Activated CD8-positive, alpha-beta T cell treated with anti-CD3 and anti-CD28 coated beads, Interleukin-2, amount 10 ng/mL, durations not matched to agents 7 days and 5 days (primary cell): ENCODE data around the gene CD48. TPM values are rescaled to one million over a fixed set of nuclear protein-coding genes. Genes with fewer than 3 reads are reported as not detected.

Experiments
- ATAC-seq: fragments of 150-1000 bp; cut with Tn5 transposase; one replicate; pipeline ENCODE4 v1.10.0; 2021; ENCODE audit warnings: moderate library complexity
- CTCF ChIA-PET: fragments of 350-600 bp; sonication (Branson Sonifier 250); formaldehyde crosslinking; loops from one replicate; lab custom pipeline; 2021; ENCODE audit warnings: antibody characterized with exemption; lab: Charles Lee
- POLR2A ChIA-PET: fragments of 350-600 bp; sonication (Branson Sonifier 250); formaldehyde crosslinking; loops from one replicate; lab custom pipeline; 2021; ENCODE audit warnings: antibody characterized with exemption; lab: Charles Lee
- DNase-seq: peaks from one replicate; pipeline ENCODE4 v3.0.0-alpha.2; 2020
- H3K27ac Mint-ChIP-seq: one replicate; pipeline ENCODE4 v1.8.0; 2021; ENCODE audit warnings: mild to moderate bottlenecking, mixed read lengths
- H3K27me3 Mint-ChIP-seq: one replicate; pipeline ENCODE4 v1.8.0; 2021; ENCODE audit warnings: low read depth, mixed read lengths
- H3K36me3 Mint-ChIP-seq: one replicate; pipeline ENCODE4 v1.8.0; 2021; ENCODE audit warnings: low read depth, mixed read lengths
- H3K4me1 Mint-ChIP-seq: one replicate; pipeline ENCODE4 v1.8.0; 2021; ENCODE audit warnings: low read depth, mixed read lengths
- H3K4me3 Mint-ChIP-seq: one replicate; pipeline ENCODE4 v1.8.0; 2021; ENCODE audit warnings: mild to moderate bottlenecking, mixed read lengths
- H3K9me3 Mint-ChIP-seq: one replicate; pipeline ENCODE4 v1.8.0; 2022; ENCODE audit warnings: mixed read lengths; ENCODE audit not compliant: insufficient read depth
- total RNA-seq, 2 experiments: library from RNA; stranded (reverse); gene quantifications; one replicate each; pipeline ENCODE4 v1.2.3, GENCODE V29; 2021

Gene CD48
- total RNA-seq, 2 experiments from 2014 or later: 325 to 327 TPM

DNA sequence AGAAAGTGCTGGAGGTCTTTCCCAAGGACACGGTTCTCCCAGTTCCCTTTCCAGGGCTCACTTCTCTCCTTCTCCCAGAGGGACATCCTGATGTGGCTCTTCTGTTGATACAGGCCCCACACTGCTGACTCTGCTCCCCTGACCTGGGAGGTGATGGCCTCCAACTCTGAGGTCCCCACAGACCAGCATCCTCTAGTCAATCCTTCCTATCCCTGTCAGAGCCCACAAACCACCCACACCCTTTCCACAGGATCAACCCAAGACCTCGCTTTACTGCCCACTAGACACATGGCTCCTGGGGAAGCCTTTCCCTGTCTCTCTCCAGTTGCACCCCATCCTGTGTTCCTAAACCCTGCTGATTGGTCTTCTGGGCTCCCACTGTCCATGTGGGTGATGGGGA lies 39.0 kb upstream of the CD48 start:
- Mint-ChIP-seq H3K4me1 (peaks cover 90% of the 10 kb centered on the region), H3K36me3 (peaks cover 84% of the 10 kb centered on the region), H3K27me3 (no peaks in the 10 kb centered on the region), H3K9me3 (no peaks in the 10 kb centered on the region), H3K27ac (peak overlapping the region; percentile 88), H3K4me3 (no peak overlapping the region)
- DNase-seq: no peak
- ATAC-seq: no peak
- CTCF ChIA-PET: interaction anchor here (1.0 to 13.3 kb wide), 2 partner anchors 15 to 19 kb away, joined by 3 to 217 read pairs; no protein-coding TSS in a partner anchor
- POLR2A ChIA-PET: no interaction called here

DNA sequence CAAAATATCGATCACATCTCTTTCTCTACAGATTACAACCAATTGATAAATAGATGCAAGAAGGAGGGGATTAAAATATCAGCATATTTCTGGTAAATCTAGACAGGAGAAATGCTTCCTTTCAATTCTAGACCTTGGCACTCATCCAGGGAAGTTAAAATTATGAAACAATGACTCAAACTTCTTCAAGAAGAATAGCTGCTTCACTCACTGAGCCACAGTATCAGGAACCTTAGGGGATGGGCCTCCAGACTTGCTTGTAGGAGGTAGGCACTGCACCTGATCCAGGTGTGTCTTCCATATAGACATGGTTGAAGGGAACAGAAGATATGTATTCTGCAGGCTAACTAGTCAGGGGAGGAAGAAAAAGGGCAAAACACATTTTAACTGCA lies 37.3 kb upstream of the CD48 start:
- ChIA-PET CTCF (interaction anchor here (1.0 to 13.3 kb wide), 8 partner anchors 10 to 73 kb away, joined by 3 to 217 read pairs (median 8); partner anchors contain the start of gene SLAMF7), POLR2A (no interaction called here)
- Mint-ChIP-seq H3K27ac (peak overlapping the region; percentile 11), H3K4me1 (peaks cover 96% of the 10 kb centered on the region), H3K27me3 (no peaks in the 10 kb centered on the region), H3K9me3 (no peaks in the 10 kb centered on the region), H3K36me3 (peaks cover 92% of the 10 kb centered on the region), H3K4me3 (no peak overlapping the region)
- ATAC-seq: no peak
- DNase-seq: no peak

DNA sequence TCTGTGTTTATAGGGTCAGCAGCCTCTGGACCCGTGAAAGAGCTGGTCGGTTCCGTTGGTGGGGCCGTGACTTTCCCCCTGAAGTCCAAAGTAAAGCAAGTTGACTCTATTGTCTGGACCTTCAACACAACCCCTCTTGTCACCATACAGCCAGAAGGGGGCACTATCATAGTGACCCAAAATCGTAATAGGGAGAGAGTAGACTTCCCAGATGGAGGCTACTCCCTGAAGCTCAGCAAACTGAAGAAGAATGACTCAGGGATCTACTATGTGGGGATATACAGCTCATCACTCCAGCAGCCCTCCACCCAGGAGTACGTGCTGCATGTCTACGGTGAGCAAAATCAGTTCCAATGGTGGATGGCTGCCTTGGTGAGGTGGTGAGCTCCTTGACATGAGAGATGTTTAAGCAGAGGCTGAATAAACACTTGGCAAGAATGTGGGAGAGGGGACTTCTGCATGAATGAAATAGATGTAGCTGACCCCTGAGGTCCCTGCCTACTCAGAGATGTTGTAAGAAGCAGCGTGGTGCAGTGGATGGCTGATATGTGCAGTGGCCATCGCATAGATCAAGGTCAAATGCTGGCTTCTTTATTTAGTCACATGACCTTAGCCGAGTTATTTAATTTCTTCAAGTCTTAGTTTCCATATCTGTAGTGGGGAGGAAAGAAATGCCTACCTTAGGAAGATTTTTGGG lies 36.7 kb upstream of the CD48 start:
- ATAC-seq (no peak), DNase-seq (no peak)
- H3K4me1 Mint-ChIP-seq: peaks cover 96% of the 10 kb centered on the region
- CTCF ChIA-PET: interaction anchor here (1.0 to 13.3 kb wide), 8 partner anchors 10 to 69 kb away, joined by 3 to 217 read pairs (median 10); partner anchors contain the start of gene SLAMF7
- no peak overlapping the region for H3K4me3 Mint-ChIP-seq
- H3K27me3 Mint-ChIP-seq: no peaks in the 10 kb centered on the region
- no peaks in the 10 kb centered on the region for H3K9me3 Mint-ChIP-seq
- H3K36me3 Mint-ChIP-seq: peaks cover 92% of the 10 kb centered on the region
- H3K27ac Mint-ChIP-seq: peak overlapping the region; percentile 40
- POLR2A ChIA-PET: interaction anchor here (0.7 to 1.1 kb wide), 3 partner anchors 8 to 36 kb away, joined by 3 read pairs; partner anchors contain the start of genes CD48 and SLAMF7

DNA sequence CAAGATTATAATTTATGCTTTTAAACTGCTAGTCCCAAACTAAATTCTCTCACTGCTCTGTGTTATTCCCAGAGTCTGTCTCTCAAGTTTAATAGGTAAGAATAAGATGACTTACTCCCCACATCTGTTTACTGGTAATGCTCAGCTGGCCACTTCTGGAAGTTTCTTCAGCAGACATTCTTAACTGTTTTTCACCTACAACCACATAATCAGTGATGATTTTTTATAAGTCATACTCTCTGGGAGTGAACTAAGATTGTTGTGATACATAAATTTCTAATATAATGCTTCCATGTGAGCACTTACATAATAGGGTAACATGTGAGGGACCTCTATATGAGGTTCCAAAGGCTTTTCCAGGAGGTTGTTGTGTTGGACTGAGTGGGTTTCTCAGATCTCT lies 36.1 kb upstream of the CD48 start:
- DNase-seq (no peak), ATAC-seq (no peak)
- CTCF ChIA-PET: interaction anchor here (1.0 to 13.3 kb wide), 8 partner anchors 9 to 40 kb away, joined by 3 to 217 read pairs (median 10); partner anchors contain the start of gene SLAMF7
- Mint-ChIP-seq H3K4me3 (no peak overlapping the region), H3K4me1 (peaks cover 96% of the 10 kb centered on the region), H3K27me3 (no peaks in the 10 kb centered on the region), H3K27ac (peak overlapping the region; percentile 40), H3K9me3 (no peaks in the 10 kb centered on the region), H3K36me3 (peaks cover 92% of the 10 kb centered on the region)
- POLR2A ChIA-PET: interaction anchor here (0.7 to 1.1 kb wide), 3 partner anchors 8 to 36 kb away, joined by 3 read pairs; partner anchors contain the start of genes CD48 and SLAMF7

DNA sequence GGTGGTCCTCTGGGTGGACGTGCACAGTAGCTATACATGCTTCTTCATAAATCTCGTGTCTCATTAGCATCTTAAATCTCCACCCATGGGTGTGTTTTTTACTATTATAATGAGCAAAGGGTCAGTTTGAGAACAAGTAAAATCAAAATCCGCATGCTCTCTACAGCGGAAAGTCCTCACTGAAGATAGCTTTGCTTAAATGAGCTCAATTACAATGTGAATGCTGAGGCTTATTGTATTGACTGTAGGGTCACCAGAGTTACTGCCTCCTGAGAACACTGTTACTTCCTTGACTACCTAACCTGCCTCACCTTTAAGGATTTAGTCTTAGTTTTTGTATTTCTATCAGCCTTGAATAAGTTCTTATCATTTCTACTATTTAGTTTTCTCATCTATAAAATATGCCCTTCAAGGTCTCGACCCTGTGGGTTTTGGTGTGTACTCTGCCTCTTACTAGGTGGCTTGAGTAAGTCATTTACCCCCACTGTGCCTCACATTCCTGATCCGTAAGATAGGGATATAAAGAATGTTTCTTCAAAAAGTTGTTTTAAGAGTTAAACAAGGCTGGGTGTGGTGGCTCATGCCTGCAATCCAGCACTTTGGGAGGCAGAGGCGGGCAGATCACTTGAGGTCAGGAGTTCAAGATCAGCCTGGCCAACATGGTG lies 35.3 kb upstream of the CD48 start:
- Mint-ChIP-seq H3K27ac (peak overlapping the region; percentile 69), H3K36me3 (peaks cover 92% of the 10 kb centered on the region), H3K27me3 (no peaks in the 10 kb centered on the region), H3K4me1 (peaks cover 96% of the 10 kb centered on the region), H3K4me3 (no peak overlapping the region), H3K9me3 (no peaks in the 10 kb centered on the region)
- DNase-seq: no peak
- no peak for ATAC-seq
- ChIA-PET CTCF (interaction anchor here (0.7 to 13.3 kb wide), 8 partner anchors 9 to 65 kb away, joined by 3 to 217 read pairs (median 11); no protein-coding TSS in a partner anchor), POLR2A (interaction anchor here (1.1 kb wide), 1 partner anchor 8 kb away, joined by 3 read pairs; the partner anchor contains the start of gene SLAMF7)

DNA sequence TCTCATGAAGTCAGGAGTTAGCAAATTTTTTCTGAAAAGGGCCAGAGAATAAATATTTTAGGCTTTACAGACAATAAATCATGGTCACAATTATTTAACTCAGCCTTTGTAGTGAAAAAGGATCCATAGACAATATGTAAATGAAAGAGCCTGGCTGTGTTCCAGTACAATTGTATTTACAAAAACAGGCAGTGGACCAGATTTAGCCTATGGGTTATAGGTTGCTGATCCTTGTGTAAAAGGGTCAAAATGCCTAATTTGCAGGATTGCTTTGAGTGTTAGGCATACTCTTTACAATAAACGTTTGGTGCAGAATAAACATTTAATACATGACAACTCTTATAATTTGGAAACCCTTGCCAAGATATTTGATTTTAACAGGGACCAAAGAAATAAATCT lies 33.9 kb upstream of the CD48 start:
- no peak for ATAC-seq

DNA sequence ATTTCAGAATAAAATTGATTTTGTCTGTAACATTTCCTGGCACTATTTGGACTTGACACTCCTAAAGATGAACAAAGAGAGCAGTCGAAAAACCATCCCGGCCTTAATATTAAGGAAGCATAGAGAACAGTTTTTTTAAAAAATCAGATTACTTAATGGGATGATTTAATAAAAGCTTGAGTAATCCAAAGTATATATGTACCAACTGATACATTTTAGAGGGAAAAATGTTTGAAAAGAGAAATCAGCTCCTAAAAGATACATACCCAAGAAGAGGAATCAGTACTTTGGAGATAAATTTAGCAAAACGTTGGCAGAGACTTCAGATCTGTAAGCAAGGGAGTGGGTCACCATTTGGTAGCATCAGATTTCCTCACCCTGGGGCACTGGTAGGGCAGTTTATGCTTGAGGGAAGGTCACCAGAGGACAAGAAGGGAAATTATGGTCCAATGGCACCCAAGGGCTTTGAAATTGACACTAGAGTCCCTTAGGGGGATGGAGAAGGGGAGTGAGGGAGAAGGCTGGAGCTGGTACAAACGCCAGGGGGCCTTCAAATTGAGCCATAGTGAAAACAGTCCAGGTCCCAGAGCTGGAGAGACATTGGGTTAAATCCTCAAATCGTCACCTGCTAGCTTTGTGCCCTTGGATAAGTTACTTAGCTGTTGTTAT lies 33.4 kb upstream of the CD48 start:
- DNase-seq: no peak
- POLR2A ChIA-PET: interaction anchor here (0.6 to 3.5 kb wide), 12 partner anchors 10 to 93 kb away, joined by 3 to 33 read pairs (median 4); partner anchors contain the start of genes CD48 and LY9
- CTCF ChIA-PET: interaction anchor here (0.6 to 13.3 kb wide), 25 partner anchors 9 to 209 kb away, joined by 3 to 217 read pairs (median 6); partner anchors contain the start of genes CD48 and ITLN2
- Mint-ChIP-seq H3K4me3 (peak overlapping the region; percentile 85), H3K9me3 (no peaks in the 10 kb centered on the region), H3K4me1 (peaks cover 95% of the 10 kb centered on the region), H3K27ac (peak overlapping the region; percentile 89), H3K36me3 (peaks cover 84% of the 10 kb centered on the region), H3K27me3 (no peaks in the 10 kb centered on the region)
- no peak for ATAC-seq

More for the DNA sequence above, 33.9 kb upstream of the CD48 start:
- peaks cover 97% of the 10 kb centered on the region for H3K4me1 Mint-ChIP-seq
- DNase-seq: no peak
- no peaks in the 10 kb centered on the region for H3K9me3 Mint-ChIP-seq
- no peak overlapping the region for H3K4me3 Mint-ChIP-seq
- H3K36me3 Mint-ChIP-seq: peaks cover 87% of the 10 kb centered on the region
- ChIA-PET CTCF (interaction anchor here (1.0 to 13.3 kb wide), 13 partner anchors 10 to 85 kb away, joined by 3 to 217 read pairs (median 12); no protein-coding TSS in a partner anchor), POLR2A (interaction anchor here (1.7 to 3.5 kb wide), 3 partner anchors 9 to 62 kb away, joined by 5 to 33 read pairs (median 16); no protein-coding TSS in a partner anchor)
- no peaks in the 10 kb centered on the region for H3K27me3 Mint-ChIP-seq
- peak overlapping the region; percentile 89 for H3K27ac Mint-ChIP-seq

DNA sequence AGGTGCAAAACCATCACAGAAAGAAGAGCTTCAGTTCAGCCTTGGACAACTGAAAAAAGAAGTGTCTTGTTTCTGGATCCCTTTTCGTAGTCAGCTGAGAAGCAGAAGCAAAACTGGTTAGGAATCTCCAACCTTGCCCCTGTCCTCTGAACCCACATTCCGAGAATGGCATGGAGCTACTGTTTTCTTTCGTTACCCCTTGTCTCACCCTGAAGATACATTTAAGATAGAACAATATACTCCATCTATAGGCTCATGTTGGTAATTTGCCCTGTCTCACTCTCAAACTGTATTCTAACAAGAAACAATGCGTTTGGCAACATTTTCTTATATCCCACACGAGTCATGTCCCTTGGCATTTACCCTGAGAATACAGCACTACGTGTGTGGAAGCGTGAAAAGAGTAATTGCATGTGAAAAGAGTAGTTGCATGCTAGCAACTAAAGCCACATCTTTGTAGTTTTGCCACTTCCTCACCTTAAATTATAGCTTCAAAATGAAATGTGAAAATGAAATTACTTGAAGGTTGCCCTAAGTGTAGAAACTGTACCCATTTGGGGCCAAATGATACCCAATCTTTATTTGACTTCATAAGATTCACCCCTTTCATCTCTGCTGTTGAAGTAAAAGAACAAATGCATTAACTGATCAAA lies 32.7 kb upstream of the CD48 start:
- Mint-ChIP-seq H3K4me1 (peaks cover 94% of the 10 kb centered on the region), H3K36me3 (peaks cover 81% of the 10 kb centered on the region), H3K4me3 (peak overlapping the region; percentile 85), H3K9me3 (no peaks in the 10 kb centered on the region), H3K27me3 (no peaks in the 10 kb centered on the region), H3K27ac (peak overlapping the region; percentile 89)
- DNase-seq (peak; percentile 54), ATAC-seq (peak; percentile 52)
- POLR2A ChIA-PET: interaction anchor here (0.6 to 3.5 kb wide), 13 partner anchors 11 to 93 kb away, joined by 3 to 33 read pairs (median 4); partner anchors contain the start of genes CD48 and LY9
- CTCF ChIA-PET: interaction anchor here (0.6 to 13.3 kb wide), 27 partner anchors 8 to 209 kb away, joined by 3 to 217 read pairs (median 6); partner anchors contain the start of genes CD48 and ITLN2

DNA sequence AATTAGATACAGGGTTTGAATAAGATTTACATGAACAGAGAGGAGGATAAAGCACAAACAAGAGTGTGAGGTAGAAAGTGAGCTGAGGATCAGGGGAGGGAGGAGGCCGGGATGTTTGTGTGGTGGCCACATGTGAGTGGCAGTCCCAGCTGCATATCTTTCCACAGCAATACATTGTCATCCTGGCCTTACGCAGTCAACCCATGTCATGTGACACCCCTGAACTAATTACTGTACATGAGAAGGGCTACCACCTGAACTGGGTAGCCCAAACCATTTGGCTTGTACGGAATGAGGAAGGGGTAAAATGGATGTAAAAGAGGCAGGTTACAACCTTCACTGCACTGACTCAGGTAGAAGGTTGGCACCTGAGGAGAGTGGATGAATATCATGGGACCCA lies 31.6 kb upstream of the CD48 start:
- DNase-seq (no peak), ATAC-seq (no peak)
- POLR2A ChIA-PET: interaction anchor here (0.8 to 3.5 kb wide), 2 partner anchors 12 to 17 kb away, joined by 3 to 33 read pairs; no protein-coding TSS in a partner anchor
- CTCF ChIA-PET: interaction anchor here (0.7 to 13.3 kb wide), 7 partner anchors 10 to 210 kb away, joined by 3 to 217 read pairs (median 18); partner anchors contain the start of gene ITLN2
- peaks cover under 1% of the 10 kb centered on the region for H3K9me3 Mint-ChIP-seq
- peaks cover 94% of the 10 kb centered on the region for H3K4me1 Mint-ChIP-seq
- H3K4me3 Mint-ChIP-seq: peak overlapping the region; percentile 85
- H3K27me3 Mint-ChIP-seq: no peaks in the 10 kb centered on the region
- H3K36me3 Mint-ChIP-seq: peaks cover 73% of the 10 kb centered on the region
- H3K27ac Mint-ChIP-seq: peak overlapping the region; percentile 89

DNA sequence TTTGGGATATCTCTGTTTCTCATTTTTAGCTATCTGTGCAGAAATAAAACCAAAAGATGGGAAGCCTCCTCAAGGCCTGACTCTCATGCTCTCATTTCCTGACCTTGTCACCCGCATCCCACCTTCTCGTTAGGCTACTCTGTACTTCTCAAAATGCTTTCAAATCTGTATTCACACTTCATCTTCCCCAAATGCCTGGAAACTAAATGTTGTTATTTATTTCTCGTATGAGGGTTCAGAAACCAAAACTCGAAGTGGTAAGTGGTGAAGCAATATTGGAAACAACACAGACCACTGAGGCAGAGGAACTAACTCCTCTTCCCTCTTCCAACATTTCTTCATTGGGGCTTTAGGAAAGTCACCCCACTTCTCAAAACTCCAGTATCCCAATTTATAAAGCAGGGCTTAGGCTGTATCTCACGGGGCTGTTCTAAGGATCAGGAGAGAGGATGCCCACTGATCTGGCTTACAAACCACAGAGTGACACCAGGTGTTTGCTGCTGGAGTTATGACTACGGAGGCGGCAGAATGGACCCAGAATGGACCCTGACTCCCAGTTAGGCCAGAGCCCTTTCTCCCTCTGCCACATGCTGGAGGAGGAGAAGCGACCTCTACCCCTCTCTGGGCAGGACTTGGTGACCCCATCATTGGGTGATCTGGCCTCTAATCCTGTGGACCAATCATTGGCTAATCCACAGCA lies 31.0 kb upstream of the CD48 start:
- H3K36me3 Mint-ChIP-seq: peaks cover 70% of the 10 kb centered on the region
- ATAC-seq (no peak), DNase-seq (no peak)
- H3K27ac Mint-ChIP-seq: peak overlapping the region; percentile 89
- H3K4me3 Mint-ChIP-seq: peak overlapping the region; percentile 85
- H3K9me3 Mint-ChIP-seq: peaks cover 7% of the 10 kb centered on the region
- peaks cover 92% of the 10 kb centered on the region for H3K4me1 Mint-ChIP-seq
- no peaks in the 10 kb centered on the region for H3K27me3 Mint-ChIP-seq
- POLR2A ChIA-PET: interaction anchor here (3.5 to 5.0 kb wide), 3 partner anchors 12 to 34 kb away, joined by 19 to 33 read pairs (median 27); no protein-coding TSS in a partner anchor
- CTCF ChIA-PET: interaction anchor here (0.7 to 13.3 kb wide), 9 partner anchors 9 to 60 kb away, joined by 3 to 217 read pairs (median 6); no protein-coding TSS in a partner anchor
